ENCODE results near the gene MAGEE1.

MAGEE1 gene

GRCh38 chrX:76427560-76428242 is at the start of gene MAGEE1:
TSS of gene MAGEE1 (plus strand) at chrX:76427710. CDS start at chrX:76427931, 221 bp downstream.
- peak; percentile 15 for DNase-seq

- no peak for DNase-seq
Measured at GRCh38 chrX:76398970-76399369, 28.5 kb upstream of the MAGEE1 start.

GRCh38 chrX:76407795-76408194 is 19.7 kb upstream of the MAGEE1 start:
- DNase-seq: no peak

GRCh38 chrX:76420237-76420636 is 7.3 kb upstream of the MAGEE1 start:
- no peak for DNase-seq

- no peak for DNase-seq
Measured at GRCh38 chrX:76428243-76429130, 977 bp downstream of the MAGEE1 start.

- DNase-seq: no peak
Measured at GRCh38 chrX:76433219-76433618, 5.7 kb downstream of the MAGEE1 start.

GRCh38 chrX:76434103-76434741 is 6.7 kb downstream of the MAGEE1 start:
- DNase-seq: no peak

GRCh38 chrX:76439188-76439587 is 11.7 kb downstream of the MAGEE1 start:
- DNase-seq: no peak

GRCh38 chrX:76453737-76454406 is 26.4 kb downstream of the MAGEE1 start:
- no peak for DNase-seq

GRCh38 chrX:76454456-76454927 is 27.0 kb downstream of the MAGEE1 start:
- DNase-seq: no peak

- DNase-seq: no peak
Measured at GRCh38 chrX:76477353-76477752, 49.8 kb downstream of the MAGEE1 start.

Data from GOT3 (cell line).